Panc1 (cell line): ENCODE results near the gene PRTFDC1. TPM values are rescaled to one million over a fixed set of nuclear protein-coding genes. Genes with fewer than 3 reads are reported as not detected.

Experiments used
- ATAC-seq: fragments of 200-7000 bp; cut with Tn5 transposase; 2 replicates; pipeline ENCODE4 v1.9.1; 2020; ENCODE audit warnings: mild to moderate bottlenecking, moderate library complexity
- BruUV-seq: library from RNA; stranded (reverse); fragments of 400-500 nt; replicated peaks from 2 replicates; lab custom pipeline; 2021; lab: Mats Ljungman, UMichigan
- CTCF ChIA-PET: fragments of 300-600 bp; sonication (Branson Sonifier 250); formaldehyde crosslinking; loops from one replicate; lab custom pipeline; 2022; ENCODE audit warnings: antibody characterized with exemption; lab: Charles Lee
- POLR2A ChIA-PET: fragments of 300-600 bp; sonication (Branson Sonifier 250); formaldehyde crosslinking; loops from one replicate; lab custom pipeline; 2022; ENCODE audit warnings: antibody characterized with exemption; lab: Charles Lee
- DNase-seq: peaks from one replicate; pipeline ENCODE4 v3.0.0-alpha.2; 2010; ENCODE audit warnings: low read depth, low spot score
- H3K27ac ChIP-seq: 2 replicates; pipeline ENCODE4 v1.5.1; 2011; ENCODE audit warnings: mild to moderate bottlenecking, low read length, inconsistent platforms
- H3K27me3 ChIP-seq: fragments of 200-500 bp; sonication (Bioruptor generic); 2 replicates; pipeline ENCODE4 v1.6.0; 2014; ENCODE audit warnings: low read length, inconsistent platforms; ENCODE audit not compliant: control insufficient read depth, insufficient read depth
- H3K36me3 ChIP-seq: fragments of 200-500 bp; sonication (Bioruptor generic); 2 replicates; pipeline ENCODE4 v1.5.1; 2014; ENCODE audit warnings: inconsistent platforms, mild to moderate bottlenecking, low read length, moderate library complexity; ENCODE audit not compliant: control insufficient read depth, insufficient read depth
- H3K4me1 ChIP-seq: 2 replicates; pipeline ENCODE4 v1.5.1; 2011; ENCODE audit warnings: inconsistent platforms, mild to moderate bottlenecking, low read length, moderate library complexity; ENCODE audit not compliant: control insufficient read depth, insufficient read depth
- H3K4me3 ChIP-seq, 2 experiments: 2 replicates each; pipeline ENCODE4 v1.5.1; 2011 to 2012; ENCODE audit warnings: low read depth in 2 of 2, low read length in 2 of 2, mild to moderate bottlenecking in 2 of 2, inconsistent platforms in 1 of 2, moderate library complexity in 1 of 2
- H3K9me3 ChIP-seq: fragments of 200-500 bp; sonication (Bioruptor generic); 2 replicates; pipeline ENCODE4 v1.5.1; 2014; ENCODE audit warnings: low read depth, mild to moderate bottlenecking, inconsistent platforms, low read length, moderate library complexity; ENCODE audit not compliant: control insufficient read depth, insufficient read depth
- POLR2AphosphoS5 ChIP-seq: IDR thresholded peaks from 2 replicates; pipeline ENCODE4 v1.6.1; 2012; ENCODE audit warnings: mild to moderate bottlenecking, low read depth, low read length, moderate library complexity
- SIN3A ChIP-seq: IDR thresholded peaks from 2 replicates; pipeline ENCODE4 v1.6.1; 2012; ENCODE audit warnings: low read depth, mild to moderate bottlenecking, low read length, moderate library complexity, borderline replicate concordance; ENCODE audit not compliant: insufficient read depth
- TCF7L2 ChIP-seq: IDR thresholded peaks from 2 replicates; pipeline ENCODE4 v1.6.1; 2011; ENCODE audit warnings: mild to moderate bottlenecking, low read depth, low read length, inconsistent platforms
- in situ Hi-C: cut with HindIII; loops from 2 replicates; pipeline ENCODE4 v1.10.0; 2016; ENCODE audit warnings: low sequenced_read_pairs, low pct_unique_long_range_greater_than_20kb
- intact Hi-C: fragments of 100-400 bp; cut with micrococcal nuclease; formaldehyde crosslinking; loops from one replicate; pipeline ENCODE4 v1.10.0; 2022; ENCODE audit not compliant: unreplicated experiment
- total RNA-seq: library from RNA; stranded (reverse); gene quantifications from one replicate; pipeline ENCODE4 v1.2.1, GENCODE V29; 2021; ENCODE audit not compliant: unreplicated experiment
- TF ChIP-seq, protein P1 (sequence below), 2 experiments: IDR thresholded peaks; 2 replicates each; pipeline ENCODE4 v1.6.1; 2011 to 2012; ENCODE audit warnings: low read depth in 2 of 2, control low read depth in 1 of 2, low read length in 1 of 2, mild to moderate bottlenecking in 1 of 2, moderate library complexity in 1 of 2; ENCODE audit not compliant: insufficient read depth in 1 of 2
- TF ChIP-seq, protein P2 (sequence below): fragments of 450-650 bp; IDR thresholded peaks from 2 replicates; pipeline ENCODE4 v1.5.1; 2017; ENCODE audit warnings: mild to moderate bottlenecking

The PRTFDC1 gene
- total RNA-seq, 1 experiment from 2014 or later: 3.0 TPM

- TF ChIP-seq POLR2AphosphoS5 (no peak), TCF7L2 (no peak), SIN3A (no peak)
- TF ChIP-seq, protein P1, sequence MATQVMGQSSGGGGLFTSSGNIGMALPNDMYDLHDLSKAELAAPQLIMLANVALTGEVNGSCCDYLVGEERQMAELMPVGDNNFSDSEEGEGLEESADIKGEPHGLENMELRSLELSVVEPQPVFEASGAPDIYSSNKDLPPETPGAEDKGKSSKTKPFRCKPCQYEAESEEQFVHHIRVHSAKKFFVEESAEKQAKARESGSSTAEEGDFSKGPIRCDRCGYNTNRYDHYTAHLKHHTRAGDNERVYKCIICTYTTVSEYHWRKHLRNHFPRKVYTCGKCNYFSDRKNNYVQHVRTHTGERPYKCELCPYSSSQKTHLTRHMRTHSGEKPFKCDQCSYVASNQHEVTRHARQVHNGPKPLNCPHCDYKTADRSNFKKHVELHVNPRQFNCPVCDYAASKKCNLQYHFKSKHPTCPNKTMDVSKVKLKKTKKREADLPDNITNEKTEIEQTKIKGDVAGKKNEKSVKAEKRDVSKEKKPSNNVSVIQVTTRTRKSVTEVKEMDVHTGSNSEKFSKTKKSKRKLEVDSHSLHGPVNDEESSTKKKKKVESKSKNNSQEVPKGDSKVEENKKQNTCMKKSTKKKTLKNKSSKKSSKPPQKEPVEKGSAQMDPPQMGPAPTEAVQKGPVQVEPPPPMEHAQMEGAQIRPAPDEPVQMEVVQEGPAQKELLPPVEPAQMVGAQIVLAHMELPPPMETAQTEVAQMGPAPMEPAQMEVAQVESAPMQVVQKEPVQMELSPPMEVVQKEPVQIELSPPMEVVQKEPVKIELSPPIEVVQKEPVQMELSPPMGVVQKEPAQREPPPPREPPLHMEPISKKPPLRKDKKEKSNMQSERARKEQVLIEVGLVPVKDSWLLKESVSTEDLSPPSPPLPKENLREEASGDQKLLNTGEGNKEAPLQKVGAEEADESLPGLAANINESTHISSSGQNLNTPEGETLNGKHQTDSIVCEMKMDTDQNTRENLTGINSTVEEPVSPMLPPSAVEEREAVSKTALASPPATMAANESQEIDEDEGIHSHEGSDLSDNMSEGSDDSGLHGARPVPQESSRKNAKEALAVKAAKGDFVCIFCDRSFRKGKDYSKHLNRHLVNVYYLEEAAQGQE (IDR thresholded peaks at IDR 0.05; ENCODE audit: insufficient read depth in 1 of 2, low read depth in 2 of 2, low read length in 1 of 2): no peak
- TF ChIP-seq, protein P2, sequence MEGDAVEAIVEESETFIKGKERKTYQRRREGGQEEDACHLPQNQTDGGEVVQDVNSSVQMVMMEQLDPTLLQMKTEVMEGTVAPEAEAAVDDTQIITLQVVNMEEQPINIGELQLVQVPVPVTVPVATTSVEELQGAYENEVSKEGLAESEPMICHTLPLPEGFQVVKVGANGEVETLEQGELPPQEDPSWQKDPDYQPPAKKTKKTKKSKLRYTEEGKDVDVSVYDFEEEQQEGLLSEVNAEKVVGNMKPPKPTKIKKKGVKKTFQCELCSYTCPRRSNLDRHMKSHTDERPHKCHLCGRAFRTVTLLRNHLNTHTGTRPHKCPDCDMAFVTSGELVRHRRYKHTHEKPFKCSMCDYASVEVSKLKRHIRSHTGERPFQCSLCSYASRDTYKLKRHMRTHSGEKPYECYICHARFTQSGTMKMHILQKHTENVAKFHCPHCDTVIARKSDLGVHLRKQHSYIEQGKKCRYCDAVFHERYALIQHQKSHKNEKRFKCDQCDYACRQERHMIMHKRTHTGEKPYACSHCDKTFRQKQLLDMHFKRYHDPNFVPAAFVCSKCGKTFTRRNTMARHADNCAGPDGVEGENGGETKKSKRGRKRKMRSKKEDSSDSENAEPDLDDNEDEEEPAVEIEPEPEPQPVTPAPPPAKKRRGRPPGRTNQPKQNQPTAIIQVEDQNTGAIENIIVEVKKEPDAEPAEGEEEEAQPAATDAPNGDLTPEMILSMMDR: no peak
- POLR2A ChIA-PET: no interaction called here
- no peak overlapping the region for H3K4me3 ChIP-seq
- H3K4me1 ChIP-seq: no peaks in the 10 kb centered on the region
- no peak overlapping the region for H3K27ac ChIP-seq
- no peak for ATAC-seq
- intact Hi-C loops: no loop called here
- no TSS peak for BruUV-seq
- no peaks in the 10 kb centered on the region for H3K9me3 ChIP-seq
- in situ Hi-C loops: no loop called here
- H3K27me3 ChIP-seq: no peaks in the 10 kb centered on the region
- CTCF ChIA-PET: no interaction called here
- H3K36me3 ChIP-seq: no peaks in the 10 kb centered on the region
- DNase-seq: no peak
Measured at GRCh38 chr10:24883176-24883575, 69.2 kb downstream of the PRTFDC1 start.

GRCh38 chr10:24882047-24882698 is 70.2 kb downstream of the PRTFDC1 start:
- Histone ChIP-seq H3K4me3 (no peak overlapping the region), H3K27me3 (no peaks in the 10 kb centered on the region), H3K4me1 (no peaks in the 10 kb centered on the region), H3K27ac (no peak overlapping the region), H3K36me3 (no peaks in the 10 kb centered on the region), H3K9me3 (no peaks in the 10 kb centered on the region)
- TF ChIP-seq, protein P2: no peak
- no peak for TF ChIP-seq TCF7L2
- TF ChIP-seq, protein P1 (IDR thresholded peaks at IDR 0.05; ENCODE audit: insufficient read depth in 1 of 2, low read depth in 2 of 2, low read length in 1 of 2): no peak
- no peak for TF ChIP-seq POLR2AphosphoS5
- TF ChIP-seq SIN3A: no peak
- ATAC-seq (no peak), DNase-seq (no peak)
- BruUV-seq: no TSS peak
- intact Hi-C loops (no loop called here), in situ Hi-C loops (no loop called here)
- CTCF ChIA-PET: no interaction called here
- POLR2A ChIA-PET: no interaction called here
